HepG2 (cell line): ENCODE data around the gene DPPA4.

Experiments used
- CHD2 ChIP-seq: IDR thresholded peaks from 2 replicates; pipeline ENCODE4 v1.6.1; 2011; ENCODE audit warnings: low read depth, low read length, improper control_type of control experiment
- GABPA ChIP-seq, 2 experiments: IDR thresholded peaks; 2 replicates each; pipeline ENCODE4 v1.6.1; 2011 to 2016; ENCODE audit warnings: low read depth in 2 of 2, low read length in 1 of 2, missing biosample characterization in 1 of 2, missing genetic modification characterization in 1 of 2
- NFRKB ChIP-seq: fragments of 450-650 bp; IDR thresholded peaks from 2 replicates; pipeline ENCODE4 v1.6.1; 2017
- POLR2AphosphoS5 ChIP-seq: IDR thresholded peaks from 2 replicates; pipeline ENCODE4 v1.6.1; 2012; ENCODE audit warnings: low read depth, low read length
- ZBTB33 ChIP-seq: sonication (generic); formaldehyde crosslinking; IDR thresholded peaks from 2 replicates; pipeline ENCODE4 v1.4.0; 2020; ENCODE audit warnings: missing genetic modification reagents
- ZNF607 ChIP-seq: sonication (generic); formaldehyde crosslinking; IDR thresholded peaks from 2 replicates; pipeline ENCODE4 v1.5.1; 2020; ENCODE audit warnings: missing genetic modification reagents, mild to moderate bottlenecking, borderline replicate concordance
- ZNF703 ChIP-seq: sonication (generic); formaldehyde crosslinking; IDR thresholded peaks from 2 replicates; pipeline ENCODE4 v1.5.1; 2020; ENCODE audit warnings: missing genetic modification reagents, mild to moderate bottlenecking, moderate library complexity, borderline replicate concordance
- TF ChIP-seq, protein P1 (sequence below): sonication (generic); formaldehyde crosslinking; IDR thresholded peaks from 2 replicates; pipeline ENCODE4 v1.5.0; 2020; ENCODE audit warnings: mild to moderate bottlenecking, missing genetic modification reagents, moderate library complexity
- TF ChIP-seq, protein P2 (sequence below): sonication (generic); formaldehyde crosslinking; IDR thresholded peaks from 2 replicates; pipeline ENCODE4 v1.9.0; 2021; ENCODE audit warnings: missing genetic modification reagents, borderline replicate concordance

DNA sequence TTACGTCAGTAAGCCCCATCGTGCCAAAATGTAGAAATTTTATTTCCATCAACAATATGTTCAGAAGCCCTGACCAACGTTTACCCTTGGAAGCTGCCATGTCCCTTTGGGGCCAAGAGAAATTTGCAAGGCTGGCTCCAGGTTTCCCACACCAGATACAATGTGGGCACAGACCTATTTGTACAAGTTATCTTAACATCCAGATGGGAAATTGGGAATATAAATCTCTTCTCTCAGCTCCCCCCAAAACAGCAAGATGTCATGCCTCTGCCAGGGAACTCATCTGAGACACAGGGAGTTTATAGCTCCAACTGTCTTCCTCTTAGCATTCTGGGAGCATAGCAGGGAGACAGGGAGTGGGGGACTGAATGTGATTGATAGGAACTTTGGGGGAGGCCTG, 11.7 kb downstream of the DPPA4 start:
- TF ChIP-seq CHD2 (no peak), GABPA (IDR thresholded peaks at IDR 0.05; ENCODE audit: low read depth, low read length) (no peak), GABPA (CRISPR knock-in tag; IDR thresholded peaks at IDR 0.05; ENCODE audit: low read depth) (no peak), ZNF703 (CRISPR knock-in tag) (no peak), ZNF607 (CRISPR knock-in tag) (no peak), ZBTB33 (CRISPR knock-in tag) (no peak), POLR2AphosphoS5 (no peak), NFRKB (no peak)
- TF ChIP-seq, protein P1, sequence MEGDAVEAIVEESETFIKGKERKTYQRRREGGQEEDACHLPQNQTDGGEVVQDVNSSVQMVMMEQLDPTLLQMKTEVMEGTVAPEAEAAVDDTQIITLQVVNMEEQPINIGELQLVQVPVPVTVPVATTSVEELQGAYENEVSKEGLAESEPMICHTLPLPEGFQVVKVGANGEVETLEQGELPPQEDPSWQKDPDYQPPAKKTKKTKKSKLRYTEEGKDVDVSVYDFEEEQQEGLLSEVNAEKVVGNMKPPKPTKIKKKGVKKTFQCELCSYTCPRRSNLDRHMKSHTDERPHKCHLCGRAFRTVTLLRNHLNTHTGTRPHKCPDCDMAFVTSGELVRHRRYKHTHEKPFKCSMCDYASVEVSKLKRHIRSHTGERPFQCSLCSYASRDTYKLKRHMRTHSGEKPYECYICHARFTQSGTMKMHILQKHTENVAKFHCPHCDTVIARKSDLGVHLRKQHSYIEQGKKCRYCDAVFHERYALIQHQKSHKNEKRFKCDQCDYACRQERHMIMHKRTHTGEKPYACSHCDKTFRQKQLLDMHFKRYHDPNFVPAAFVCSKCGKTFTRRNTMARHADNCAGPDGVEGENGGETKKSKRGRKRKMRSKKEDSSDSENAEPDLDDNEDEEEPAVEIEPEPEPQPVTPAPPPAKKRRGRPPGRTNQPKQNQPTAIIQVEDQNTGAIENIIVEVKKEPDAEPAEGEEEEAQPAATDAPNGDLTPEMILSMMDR (CRISPR knock-in tag) = no peak
- TF ChIP-seq, protein P2, sequence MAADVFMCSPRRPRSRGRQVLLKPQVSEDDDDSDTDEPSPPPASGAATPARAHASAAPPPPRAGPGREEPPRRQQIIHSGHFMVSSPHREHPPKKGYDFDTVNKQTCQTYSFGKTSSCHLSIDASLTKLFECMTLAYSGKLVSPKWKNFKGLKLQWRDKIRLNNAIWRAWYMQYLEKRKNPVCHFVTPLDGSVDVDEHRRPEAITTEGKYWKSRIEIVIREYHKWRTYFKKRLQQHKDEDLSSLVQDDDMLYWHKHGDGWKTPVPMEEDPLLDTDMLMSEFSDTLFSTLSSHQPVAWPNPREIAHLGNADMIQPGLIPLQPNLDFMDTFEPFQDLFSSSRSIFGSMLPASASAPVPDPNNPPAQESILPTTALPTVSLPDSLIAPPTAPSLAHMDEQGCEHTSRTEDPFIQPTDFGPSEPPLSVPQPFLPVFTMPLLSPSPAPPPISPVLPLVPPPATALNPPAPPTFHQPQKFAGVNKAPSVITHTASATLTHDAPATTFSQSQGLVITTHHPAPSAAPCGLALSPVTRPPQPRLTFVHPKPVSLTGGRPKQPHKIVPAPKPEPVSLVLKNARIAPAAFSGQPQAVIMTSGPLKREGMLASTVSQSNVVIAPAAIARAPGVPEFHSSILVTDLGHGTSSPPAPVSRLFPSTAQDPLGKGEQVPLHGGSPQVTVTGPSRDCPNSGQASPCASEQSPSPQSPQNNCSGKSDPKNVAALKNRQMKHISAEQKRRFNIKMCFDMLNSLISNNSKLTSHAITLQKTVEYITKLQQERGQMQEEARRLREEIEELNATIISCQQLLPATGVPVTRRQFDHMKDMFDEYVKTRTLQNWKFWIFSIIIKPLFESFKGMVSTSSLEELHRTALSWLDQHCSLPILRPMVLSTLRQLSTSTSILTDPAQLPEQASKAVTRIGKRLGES (CRISPR knock-in tag) = no peak
